Subcutaneous adipose tissue (tissue), 4 donors: ENCODE results near the gene LGALS14. TPM values are rescaled to one million over a fixed set of nuclear protein-coding genes. Genes with fewer than 3 reads are reported as not detected.

ENCODE experiments used
- total RNA-seq, 4 donors: library from RNA; depleted of rRNA; stranded (reverse); fragments of >200 nt; gene quantifications; one replicate each; pipeline ENCODE4 v1.1.0, GENCODE V29; 2016
- TF ChIP-seq, protein P1 (sequence below): fragments of 450-650 bp; IDR thresholded peaks from one replicate; pipeline ENCODE4 v1.5.1; 2016; ENCODE audit warnings: low read depth, mild to moderate bottlenecking, control low read depth, antibody characterized with exemption, moderate library complexity

LGALS14 gene
- total RNA-seq, 4 donors from 2014 or later = not detected

DNA sequence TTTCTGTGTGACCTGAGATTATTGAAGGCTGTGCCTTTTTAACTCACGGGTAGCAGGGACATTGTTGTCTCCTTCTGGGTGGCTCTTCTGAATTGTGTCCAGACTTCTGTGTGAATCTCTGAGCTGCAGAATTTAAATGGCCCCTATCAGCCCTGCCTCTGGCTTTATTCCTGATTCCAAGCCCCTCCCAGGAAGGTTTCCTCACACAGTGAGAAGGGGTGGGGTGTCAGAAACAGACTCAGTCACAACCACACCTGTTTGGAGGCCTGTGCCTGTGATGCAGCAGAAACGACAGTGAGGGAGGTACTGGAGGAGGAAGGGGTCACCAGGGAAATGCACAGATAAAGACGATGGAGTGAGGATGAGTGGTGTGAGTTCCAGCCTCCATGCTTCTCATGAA is 33.6 kb downstream of the LGALS14 start, which contains the start of gene CLC:
CLC (minus strand) TSS at position 139 of the 400 bp plus-strand sequence; CDS start at position 62, 77 bp downstream.
- TF ChIP-seq, protein P1, sequence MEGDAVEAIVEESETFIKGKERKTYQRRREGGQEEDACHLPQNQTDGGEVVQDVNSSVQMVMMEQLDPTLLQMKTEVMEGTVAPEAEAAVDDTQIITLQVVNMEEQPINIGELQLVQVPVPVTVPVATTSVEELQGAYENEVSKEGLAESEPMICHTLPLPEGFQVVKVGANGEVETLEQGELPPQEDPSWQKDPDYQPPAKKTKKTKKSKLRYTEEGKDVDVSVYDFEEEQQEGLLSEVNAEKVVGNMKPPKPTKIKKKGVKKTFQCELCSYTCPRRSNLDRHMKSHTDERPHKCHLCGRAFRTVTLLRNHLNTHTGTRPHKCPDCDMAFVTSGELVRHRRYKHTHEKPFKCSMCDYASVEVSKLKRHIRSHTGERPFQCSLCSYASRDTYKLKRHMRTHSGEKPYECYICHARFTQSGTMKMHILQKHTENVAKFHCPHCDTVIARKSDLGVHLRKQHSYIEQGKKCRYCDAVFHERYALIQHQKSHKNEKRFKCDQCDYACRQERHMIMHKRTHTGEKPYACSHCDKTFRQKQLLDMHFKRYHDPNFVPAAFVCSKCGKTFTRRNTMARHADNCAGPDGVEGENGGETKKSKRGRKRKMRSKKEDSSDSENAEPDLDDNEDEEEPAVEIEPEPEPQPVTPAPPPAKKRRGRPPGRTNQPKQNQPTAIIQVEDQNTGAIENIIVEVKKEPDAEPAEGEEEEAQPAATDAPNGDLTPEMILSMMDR = no peak

DNA sequence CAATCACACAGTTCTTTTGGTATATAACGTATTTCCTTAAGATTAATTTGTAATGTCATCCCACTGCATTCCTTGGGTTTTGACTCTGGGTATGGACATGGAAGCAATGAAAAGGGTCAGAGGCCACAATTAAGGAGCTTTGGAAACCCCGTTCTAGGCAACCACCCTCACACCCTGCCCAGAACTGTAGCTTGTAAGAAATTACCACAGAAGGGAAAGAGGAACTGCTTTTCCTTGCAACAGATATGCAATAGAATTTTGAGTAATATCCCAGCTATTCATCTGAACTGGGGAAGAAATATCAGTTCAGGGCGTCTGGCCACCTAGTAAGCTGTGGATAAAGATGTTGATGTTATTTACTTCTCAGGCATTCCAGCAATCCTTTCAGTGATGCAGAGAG is 34.5 kb downstream of the LGALS14 start:
- TF ChIP-seq, protein P1 = no peak

DNA sequence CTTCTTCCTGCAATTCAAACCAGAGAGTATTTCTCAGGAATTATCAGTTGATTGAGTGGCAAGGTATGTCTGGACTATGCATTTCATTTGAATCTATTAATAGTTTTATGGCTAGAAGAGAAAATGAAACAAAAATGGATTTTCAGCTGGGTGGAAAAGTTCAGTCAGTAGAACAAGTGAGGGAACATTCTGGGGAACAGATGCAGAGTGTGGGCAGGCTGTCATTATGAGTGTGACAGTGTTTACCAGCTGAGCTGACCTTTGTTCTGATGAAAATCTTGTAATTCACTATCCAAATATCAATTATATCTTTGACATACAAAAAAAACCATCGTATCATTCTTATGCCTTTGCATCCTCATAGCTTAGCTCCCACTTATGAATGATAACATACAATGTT is 36.1 kb downstream of the LGALS14 start:
- TF ChIP-seq, protein P1 = no peak

DNA sequence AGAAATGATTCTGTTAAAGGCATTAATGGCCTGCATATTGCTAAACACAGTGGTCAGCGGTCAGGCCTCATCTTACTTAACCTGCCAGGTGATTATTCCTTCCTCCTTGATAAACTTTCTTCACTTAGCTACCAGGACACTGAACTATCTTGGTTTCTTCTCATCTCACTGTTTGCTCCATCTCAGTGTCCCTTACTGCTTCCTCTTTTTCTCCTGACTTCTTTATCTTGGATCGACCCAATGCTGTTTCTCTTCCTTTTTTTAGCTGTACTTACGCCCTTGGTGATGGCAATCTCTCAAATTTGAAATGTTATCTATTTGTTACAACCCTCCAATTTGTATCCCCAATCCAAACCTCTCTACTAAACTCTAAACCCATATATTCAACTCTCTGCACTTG is 41.4 kb downstream of the LGALS14 start:
- TF ChIP-seq, protein P1 = no peak

DNA sequence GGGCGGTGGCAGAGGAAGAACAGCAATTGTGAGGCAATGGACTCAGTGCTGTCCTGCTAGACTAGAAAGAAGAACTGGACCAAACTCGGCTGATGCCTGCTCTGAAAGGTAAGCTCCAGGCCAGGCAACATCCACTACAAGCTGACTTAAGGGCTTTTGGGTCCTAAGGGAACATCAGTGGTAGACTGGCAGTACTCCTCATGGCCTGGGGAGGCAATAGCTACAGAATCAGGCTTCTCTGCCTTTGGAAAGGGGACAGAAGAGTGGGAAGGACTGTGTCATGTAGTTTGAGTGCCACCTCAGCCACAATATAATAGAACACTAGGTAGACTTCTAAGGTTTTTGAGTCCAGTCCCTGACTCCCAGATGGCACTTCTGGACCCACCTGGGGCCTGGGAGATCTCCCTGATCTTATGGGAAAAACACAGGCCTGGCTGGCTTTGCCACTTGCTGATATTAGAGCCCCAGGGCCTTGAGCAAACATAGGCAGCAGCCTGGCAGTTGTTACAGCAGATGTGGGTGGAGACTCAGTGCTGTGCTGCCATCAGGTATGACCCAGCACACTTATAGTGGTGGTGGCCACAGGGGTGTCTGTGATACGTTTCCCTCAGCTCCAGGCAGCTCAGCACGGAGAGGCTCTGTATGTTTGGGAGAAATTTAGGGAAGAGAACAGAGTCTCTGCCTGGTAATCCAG is 42.7 kb downstream of the LGALS14 start:
- TF ChIP-seq, protein P1 = no peak

DNA sequence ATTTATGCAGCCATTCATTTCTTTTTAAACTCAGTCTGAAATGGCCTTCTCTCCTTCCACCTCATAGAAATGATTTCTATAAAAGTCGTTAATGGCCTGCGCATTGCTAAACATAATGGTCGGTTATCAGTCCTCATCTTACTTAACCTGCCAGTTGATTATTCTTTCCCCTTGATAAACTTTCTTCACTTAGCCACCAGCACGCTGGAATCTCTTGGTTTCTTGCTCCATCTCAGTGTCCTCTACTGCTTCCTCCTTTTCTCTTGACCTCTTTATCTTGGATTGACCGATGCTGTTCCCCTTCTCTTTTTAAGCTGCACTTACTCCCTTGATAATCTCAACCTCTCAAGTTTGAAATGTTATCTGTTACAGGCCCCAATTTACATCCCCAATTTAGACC is 45.7 kb downstream of the LGALS14 start:
- TF ChIP-seq, protein P1 = no peak

DNA sequence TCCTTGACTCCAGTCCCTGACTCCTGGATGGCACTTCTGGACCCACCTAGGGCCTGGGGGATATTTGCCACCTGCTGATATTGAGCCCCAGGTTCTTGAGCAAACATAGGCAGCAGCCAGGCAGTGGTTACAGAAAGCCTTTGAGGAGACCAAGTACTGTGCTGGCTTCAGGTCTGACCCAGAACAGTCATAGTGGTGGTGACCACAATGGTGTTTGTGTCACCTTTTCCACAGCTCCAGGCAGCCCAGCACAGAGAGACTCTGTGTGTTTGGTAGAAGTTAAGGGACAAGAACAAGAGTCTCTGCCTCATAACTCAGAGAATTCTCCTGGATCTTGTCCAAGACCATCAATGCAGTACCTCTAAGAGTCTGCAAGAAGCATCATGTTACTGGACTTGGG is 48.1 kb downstream of the LGALS14 start:
- TF ChIP-seq, protein P1 = no peak
